AG09309 (cell line): ENCODE measurements around the gene AMER2.

Source experiments
- DNase-seq: peaks from one replicate; pipeline ENCODE4 v3.0.0-alpha.2; 2010; ENCODE audit warnings: low read depth
- H3K4me3 ChIP-seq: 2 replicates; pipeline ENCODE4 v1.5.1; 2011; ENCODE audit warnings: mild to moderate bottlenecking, low read depth, low read length, moderate library complexity; ENCODE audit not compliant: control insufficient read depth
- TF ChIP-seq, protein P1 (sequence below): IDR thresholded peaks from 2 replicates; pipeline ENCODE4 v1.5.1; 2011; ENCODE audit warnings: mild to moderate bottlenecking, low read depth, low read length, inconsistent platforms; ENCODE audit not compliant: insufficient read depth, control insufficient read depth; ENCODE audit errors: missing control alignments

AMER2 gene

DNA sequence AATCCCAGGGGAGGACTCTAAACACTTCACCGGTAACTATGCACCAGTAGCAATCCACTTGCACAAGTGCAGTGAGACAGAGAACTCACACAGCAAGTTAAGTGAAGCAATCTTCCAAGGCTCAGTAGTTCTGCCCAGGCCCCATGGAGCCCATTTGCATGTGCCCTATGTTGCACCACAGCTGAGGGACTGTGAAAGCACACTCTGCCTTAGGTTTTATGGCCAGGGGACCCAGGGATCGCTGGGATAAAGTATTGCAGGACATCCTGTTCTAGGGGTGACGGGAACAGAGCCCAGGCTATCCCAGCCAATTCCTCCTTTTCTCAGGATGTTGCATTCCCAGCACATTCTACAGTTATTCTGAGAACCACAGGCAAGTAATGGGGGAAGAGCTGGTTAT is 6.0 kb upstream of the AMER2 start:
- TF ChIP-seq, protein P1, sequence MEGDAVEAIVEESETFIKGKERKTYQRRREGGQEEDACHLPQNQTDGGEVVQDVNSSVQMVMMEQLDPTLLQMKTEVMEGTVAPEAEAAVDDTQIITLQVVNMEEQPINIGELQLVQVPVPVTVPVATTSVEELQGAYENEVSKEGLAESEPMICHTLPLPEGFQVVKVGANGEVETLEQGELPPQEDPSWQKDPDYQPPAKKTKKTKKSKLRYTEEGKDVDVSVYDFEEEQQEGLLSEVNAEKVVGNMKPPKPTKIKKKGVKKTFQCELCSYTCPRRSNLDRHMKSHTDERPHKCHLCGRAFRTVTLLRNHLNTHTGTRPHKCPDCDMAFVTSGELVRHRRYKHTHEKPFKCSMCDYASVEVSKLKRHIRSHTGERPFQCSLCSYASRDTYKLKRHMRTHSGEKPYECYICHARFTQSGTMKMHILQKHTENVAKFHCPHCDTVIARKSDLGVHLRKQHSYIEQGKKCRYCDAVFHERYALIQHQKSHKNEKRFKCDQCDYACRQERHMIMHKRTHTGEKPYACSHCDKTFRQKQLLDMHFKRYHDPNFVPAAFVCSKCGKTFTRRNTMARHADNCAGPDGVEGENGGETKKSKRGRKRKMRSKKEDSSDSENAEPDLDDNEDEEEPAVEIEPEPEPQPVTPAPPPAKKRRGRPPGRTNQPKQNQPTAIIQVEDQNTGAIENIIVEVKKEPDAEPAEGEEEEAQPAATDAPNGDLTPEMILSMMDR, result no peak
- DNase-seq, result no peak
- no peak overlapping the region for H3K4me3 ChIP-seq

DNA sequence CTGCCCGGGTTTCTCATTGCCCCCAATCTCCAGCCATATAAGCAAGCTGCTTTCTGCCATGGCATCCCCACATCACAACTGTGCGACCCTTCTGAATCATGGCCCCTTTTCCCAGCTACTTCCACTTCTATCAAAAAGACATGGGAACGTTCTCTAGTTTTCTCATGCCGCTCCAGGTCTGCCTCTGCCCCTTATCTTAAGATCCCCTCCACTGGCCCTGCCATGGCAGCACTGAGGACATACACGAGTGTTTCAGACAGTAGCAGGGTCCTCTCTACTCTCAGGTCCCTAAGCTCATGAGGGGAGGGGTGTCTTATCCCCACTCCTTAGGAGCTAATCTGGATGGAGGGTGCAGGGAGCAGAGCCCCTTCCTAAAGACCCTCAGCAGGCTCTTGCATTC is 5.5 kb upstream of the AMER2 start:
- no peak overlapping the region for H3K4me3 ChIP-seq
- TF ChIP-seq, protein P1, result no peak
- DNase-seq, result no peak

DNA sequence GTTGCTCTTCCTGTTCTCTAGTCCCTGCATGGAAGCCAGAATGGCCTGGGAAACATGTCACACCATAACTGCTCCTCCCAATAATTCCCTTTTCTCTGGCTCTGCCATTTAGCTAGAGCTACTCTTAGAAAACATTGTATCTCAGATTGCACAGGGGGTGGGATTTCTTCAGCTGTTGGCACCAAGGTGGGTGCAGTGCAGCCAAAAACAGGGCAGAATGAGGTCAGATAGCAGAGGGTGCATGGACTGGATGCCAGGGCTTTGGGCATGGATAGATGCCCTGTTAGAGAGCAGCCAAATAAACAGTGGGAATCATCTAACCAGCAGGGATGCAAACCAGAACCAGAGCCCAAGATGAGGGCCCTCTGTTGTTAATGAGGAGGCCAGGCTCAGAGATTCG is 4.9 kb upstream of the AMER2 start:
- no peak overlapping the region for H3K4me3 ChIP-seq
- TF ChIP-seq, protein P1, result no peak
- DNase-seq, result no peak

DNA sequence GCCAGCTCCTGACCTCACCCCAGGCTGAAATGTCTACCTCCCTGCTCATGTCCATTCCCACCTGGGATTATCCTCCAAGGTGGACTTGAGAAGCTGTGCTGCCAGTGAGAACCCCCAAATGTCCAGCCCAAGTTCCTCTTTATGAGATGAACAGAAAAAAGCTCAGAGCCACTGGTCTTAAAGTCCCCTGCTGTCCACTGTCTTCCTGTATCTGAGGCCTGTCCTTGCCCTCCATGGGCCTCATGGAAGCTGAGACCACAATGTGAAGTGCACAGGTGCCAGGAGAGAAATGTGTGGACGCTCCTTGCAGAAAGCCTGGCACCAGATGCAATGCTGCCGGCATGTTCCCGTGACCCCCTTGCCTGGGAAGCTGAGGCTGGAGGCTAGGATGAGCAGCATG is 3.3 kb upstream of the AMER2 start:
- TF ChIP-seq, protein P1, result no peak

DNA sequence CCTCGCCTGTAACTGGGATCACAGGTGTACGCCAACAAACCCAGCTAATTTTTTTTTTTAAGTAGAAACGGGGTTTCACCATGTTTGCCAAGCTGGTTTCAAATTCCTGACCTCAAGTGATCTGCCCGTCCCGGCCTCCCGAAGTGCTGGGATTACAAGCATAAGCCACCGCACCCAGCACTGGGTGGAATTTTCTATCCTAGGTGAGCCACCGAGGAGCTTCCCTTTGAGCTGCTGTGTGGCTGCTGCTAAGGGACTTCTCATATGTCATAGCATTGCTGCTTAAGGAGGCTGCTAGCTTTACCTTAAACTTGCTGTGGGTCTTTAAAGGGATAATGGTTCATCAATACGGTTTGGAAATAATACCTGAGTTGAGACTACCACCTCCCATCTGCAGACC is 2.9 kb upstream of the AMER2 start:
- TF ChIP-seq, protein P1, result no peak

More for the DNA sequence above, 3.3 kb upstream of the AMER2 start:
- no peak overlapping the region for H3K4me3 ChIP-seq
- DNase-seq, result no peak

DNA sequence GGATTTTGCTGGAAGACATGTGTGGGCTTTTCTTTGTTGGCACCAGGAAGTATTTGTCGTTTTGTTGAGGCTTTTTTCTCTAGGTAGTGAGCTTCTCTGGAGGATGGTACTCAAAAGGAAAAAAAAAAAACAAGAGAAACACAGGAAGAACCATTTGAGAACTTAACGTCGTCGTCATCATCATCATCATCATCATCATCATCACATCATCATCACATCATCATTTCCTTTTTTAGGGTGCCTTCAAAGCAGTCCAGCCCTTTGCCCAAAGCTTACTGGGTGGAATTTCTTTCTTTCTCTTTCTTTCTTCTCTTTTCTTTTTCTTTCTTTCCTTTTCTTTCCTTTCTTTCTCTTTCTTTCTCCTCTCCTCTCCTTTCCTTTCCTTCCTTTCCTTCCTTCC is 2.2 kb upstream of the AMER2 start:
- H3K4me3 ChIP-seq, result no peak overlapping the region
- TF ChIP-seq, protein P1, result no peak
- no peak for DNase-seq

More for the DNA sequence above, 2.9 kb upstream of the AMER2 start:
- no peak for DNase-seq
- H3K4me3 ChIP-seq, result no peak overlapping the region

DNA sequence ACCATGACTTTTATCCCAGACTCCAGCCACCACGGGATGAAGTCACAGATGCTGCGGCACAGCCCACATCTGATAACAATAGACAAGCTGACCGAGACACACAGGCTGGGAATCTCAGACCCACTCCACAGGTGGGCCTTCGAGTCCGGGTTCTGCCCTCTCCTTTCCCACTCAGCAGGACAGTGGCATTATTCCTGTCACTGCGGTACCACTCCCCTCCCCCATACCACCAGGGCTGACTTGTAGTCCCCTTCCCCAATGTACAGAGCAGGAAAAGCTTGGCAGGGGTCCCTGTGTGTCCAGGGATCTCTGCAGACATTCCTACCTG is 179 bp upstream of the AMER2 start:
- H3K4me3 ChIP-seq, result no peak overlapping the region
- DNase-seq, result no peak
- TF ChIP-seq, protein P1, result no peak
